ENCODE results near the gene NSMCE1.

- TF ChIP-seq, protein P1, sequence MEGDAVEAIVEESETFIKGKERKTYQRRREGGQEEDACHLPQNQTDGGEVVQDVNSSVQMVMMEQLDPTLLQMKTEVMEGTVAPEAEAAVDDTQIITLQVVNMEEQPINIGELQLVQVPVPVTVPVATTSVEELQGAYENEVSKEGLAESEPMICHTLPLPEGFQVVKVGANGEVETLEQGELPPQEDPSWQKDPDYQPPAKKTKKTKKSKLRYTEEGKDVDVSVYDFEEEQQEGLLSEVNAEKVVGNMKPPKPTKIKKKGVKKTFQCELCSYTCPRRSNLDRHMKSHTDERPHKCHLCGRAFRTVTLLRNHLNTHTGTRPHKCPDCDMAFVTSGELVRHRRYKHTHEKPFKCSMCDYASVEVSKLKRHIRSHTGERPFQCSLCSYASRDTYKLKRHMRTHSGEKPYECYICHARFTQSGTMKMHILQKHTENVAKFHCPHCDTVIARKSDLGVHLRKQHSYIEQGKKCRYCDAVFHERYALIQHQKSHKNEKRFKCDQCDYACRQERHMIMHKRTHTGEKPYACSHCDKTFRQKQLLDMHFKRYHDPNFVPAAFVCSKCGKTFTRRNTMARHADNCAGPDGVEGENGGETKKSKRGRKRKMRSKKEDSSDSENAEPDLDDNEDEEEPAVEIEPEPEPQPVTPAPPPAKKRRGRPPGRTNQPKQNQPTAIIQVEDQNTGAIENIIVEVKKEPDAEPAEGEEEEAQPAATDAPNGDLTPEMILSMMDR (IDR thresholded peaks at IDR 0.05; ENCODE audit: low read depth, low read length): no peak
- TF ChIP-seq EZH2phosphoT487 (IDR thresholded peaks at IDR 0.05; ENCODE audit: low read depth): no peak
Observed at GRCh38 chr16:27305839-27306442, 37.4 kb upstream of the NSMCE1 start.
